SK-N-SH treated with all-trans-retinoic acid at 6 μM for 48 hours (cell line): ENCODE results near the gene VPS11.

Experiments
- ARNTL ChIP-seq: fragments of 450-650 bp; formaldehyde crosslinking; IDR thresholded peaks from 2 replicates; pipeline ENCODE4 v1.5.0; 2020; ENCODE audit warnings: low read depth, mild to moderate bottlenecking, moderate library complexity, borderline replicate concordance
- CSDC2 ChIP-seq: fragments of 250-450 bp; sonication (Bioruptor Pico); IDR thresholded peaks from 2 replicates; pipeline ENCODE4 v1.5.0; 2020; ENCODE audit warnings: mild to moderate bottlenecking, moderate library complexity
- PATZ1 ChIP-seq: fragments of 250-450 bp; sonication (Bioruptor Pico); IDR thresholded peaks from 2 replicates; pipeline ENCODE4 v1.8.0; 2020; ENCODE audit warnings: mild to moderate bottlenecking, moderate library complexity, borderline replicate concordance
- ZNF565 ChIP-seq: fragments of 450-650 bp; formaldehyde crosslinking; conservative IDR thresholded peaks from 2 replicates; pipeline ENCODE4 v1.5.0; 2020; ENCODE audit warnings: low read depth, mild to moderate bottlenecking, moderate library complexity
- ZNF8 ChIP-seq: fragments of 450-650 bp; formaldehyde crosslinking; IDR thresholded peaks from 2 replicates; pipeline ENCODE4 v1.5.0; 2020; ENCODE audit warnings: mild to moderate bottlenecking, moderate library complexity

- no peak for TF ChIP-seq ARNTL (CRISPR knock-in tag)
- TF ChIP-seq ZNF565: no peak
- no peak for TF ChIP-seq PATZ1 (CRISPR knock-in tag)
- no peak for TF ChIP-seq CSDC2 (CRISPR knock-in tag)
- no peak for TF ChIP-seq ZNF8 (CRISPR knock-in tag)
Observed at GRCh38 chr11:119054418-119054817, 13.2 kb upstream of the VPS11 start.
